ENCODE data around the gene FANCI. TPM values are rescaled to one million over a fixed set of nuclear protein-coding genes. Genes with fewer than 3 reads are reported as not detected.

FANCI gene
- 3.5 and 5.5 TPM in 2 replicates for total RNA-seq

GRCh38 chr15:89243691-89244573 lies at the start of gene FANCI:
Gene FANCI (plus strand): TSS chr15:89243979. CDS start chr15:89247648, 3,669 bp downstream.
- TF ChIP-seq CTCF (IDR thresholded peaks at IDR 0.05; ENCODE audit: insufficient read depth, low read length, severe bottlenecking) = peak; percentile 63
- peak within 1 kb of the TSS; percentile 65 for H3K4me3 ChIP-seq (ENCODE audit: low read depth, low read length)
- FAIRE-seq = no peak
- peak; percentile 87 for DNase-seq (ENCODE audit: low read depth)
- no peaks in the 10 kb centered on the region for H3K27me3 ChIP-seq (ENCODE audit: control insufficient read depth, insufficient read depth, low read length)
- H3K36me3 ChIP-seq (ENCODE audit: control insufficient read depth, insufficient read depth, low read length) = no peaks in the 10 kb centered on the region

GRCh38 chr15:89194608-89195007 lies 49.2 kb upstream of the FANCI start:
- no peak for FAIRE-seq
- no peak overlapping the region for H3K4me3 ChIP-seq (ENCODE audit: low read depth, low read length)
- H3K36me3 ChIP-seq (ENCODE audit: control insufficient read depth, insufficient read depth, low read length) = peaks cover 1% of the 10 kb centered on the region

GRCh38 chr15:89195836-89196235 lies 47.9 kb upstream of the FANCI start:
- Histone ChIP-seq H3K36me3 (ENCODE audit: control insufficient read depth, insufficient read depth, low read length) (peaks cover 1% of the 10 kb centered on the region), H3K4me3 (ENCODE audit: low read depth, low read length) (no peak overlapping the region), H3K27me3 (ENCODE audit: control insufficient read depth, insufficient read depth, low read length) (no peaks in the 10 kb centered on the region)
- FAIRE-seq = no peak
- no peak for DNase-seq (ENCODE audit: low read depth)
- TF ChIP-seq CTCF (IDR thresholded peaks at IDR 0.05; ENCODE audit: insufficient read depth, low read length, severe bottlenecking) = no peak

More at GRCh38 chr15:89194608-89195007, 49.2 kb upstream of the FANCI start:
- no peaks in the 10 kb centered on the region for H3K27me3 ChIP-seq (ENCODE audit: control insufficient read depth, insufficient read depth, low read length)
- no peak for TF ChIP-seq CTCF (IDR thresholded peaks at IDR 0.05; ENCODE audit: insufficient read depth, low read length, severe bottlenecking)
- no peak for DNase-seq (ENCODE audit: low read depth)

- DNase-seq (ENCODE audit: low read depth) (no peak), FAIRE-seq (no peak)
- Histone ChIP-seq H3K36me3 (ENCODE audit: control insufficient read depth, insufficient read depth, low read length) (peaks cover 1% of the 10 kb centered on the region), H3K4me3 (ENCODE audit: low read depth, low read length) (no peak overlapping the region), H3K27me3 (ENCODE audit: control insufficient read depth, insufficient read depth, low read length) (no peaks in the 10 kb centered on the region)
- TF ChIP-seq CTCF (IDR thresholded peaks at IDR 0.05; ENCODE audit: insufficient read depth, low read length, severe bottlenecking) = no peak
These were observed 47.5 kb upstream of the FANCI start for GRCh38 chr15:89196241-89196640.

GRCh38 chr15:89196994-89197393 lies 46.8 kb upstream of the FANCI start:
- DNase-seq (ENCODE audit: low read depth) (peak; percentile 25), FAIRE-seq (no peak)
- Histone ChIP-seq H3K4me3 (ENCODE audit: low read depth, low read length) (no peak overlapping the region), H3K27me3 (ENCODE audit: control insufficient read depth, insufficient read depth, low read length) (no peaks in the 10 kb centered on the region), H3K36me3 (ENCODE audit: control insufficient read depth, insufficient read depth, low read length) (peaks cover 1% of the 10 kb centered on the region)
- TF ChIP-seq CTCF (IDR thresholded peaks at IDR 0.05; ENCODE audit: insufficient read depth, low read length, severe bottlenecking) = no peak

All from bronchial epithelial cell (primary cell).